Stomach (tissue), 9 donors: Measurements from ENCODE around the gene ASPG. TPM values are rescaled to one million over a fixed set of nuclear protein-coding genes. Genes with fewer than 3 reads are reported as not detected.

Source experiments
- DNase-seq, 2 donors: peaks; one replicate each; pipeline versions ENCODE4 v3.0.0 to v3.0.0-alpha.2; 2013 to 2019
- H3K27ac ChIP-seq, 5 donors: fragments of 200-600 bp in 4 of 5; sonication (generic) in 4 of 5; one replicate each; pipeline ENCODE4 v1.5.1; 2013 to 2019; ENCODE audit warnings: mild to moderate bottlenecking in 1 of 5, moderate library complexity in 1 of 5
- H3K27me3 ChIP-seq, 3 donors: fragments of 200-600 bp; sonication (generic); one replicate each; pipeline ENCODE4 v1.5.1; 2017 to 2019; ENCODE audit warnings: mixed run types in 1 of 3
- H3K36me3 ChIP-seq, 4 donors: fragments of 200-600 bp; sonication (generic); 1 replicate in 3 of 4; 2 replicates in 1 of 4; pipeline ENCODE4 v1.5.1; 2016 to 2019
- H3K4me1 ChIP-seq, 4 donors: fragments of 200-600 bp; sonication (generic); one replicate each; pipeline ENCODE4 v1.5.1; 2016 to 2019
- H3K4me3 ChIP-seq, 4 donors: fragments of 200-600 bp; sonication (generic) in 3 of 4; one replicate each; pipeline ENCODE4 v1.5.1; 2016 to 2019; ENCODE audit warnings: mild to moderate bottlenecking in 1 of 4
- H3K9me3 ChIP-seq, 4 donors: fragments of 200-600 bp; sonication (generic); one replicate each; pipeline ENCODE4 v1.5.1; 2016 to 2019
- EP300 ChIP-seq: sonication (generic); formaldehyde crosslinking; IDR thresholded peaks from one replicate; pipeline ENCODE4 v1.6.1; 2017; ENCODE audit warnings: antibody characterized with exemption
- POLR2A ChIP-seq, 4 donors: fragments of 450-650 bp; IDR thresholded peaks; one replicate each; pipeline ENCODE4 v1.6.1; 2016; ENCODE audit warnings: antibody characterized with exemption in 4 of 4, control low read depth in 2 of 4, mild to moderate bottlenecking in 1 of 4, moderate library complexity in 1 of 4
- POLR2AphosphoS5 ChIP-seq, 3 donors: sonication (generic); formaldehyde crosslinking; IDR thresholded peaks; one replicate each; pipeline ENCODE4 v1.6.1; 2016; ENCODE audit warnings: antibody characterized with exemption in 3 of 3
- WGBS, 5 donors: extraction: QIAGEN DNeasy Blood & Tissue Kit in 3 of 5; methylation state at CpG; one replicate each; pipeline versions ENCODE4 v1.1.5 to v1.1.7; 2013 to 2018; 5-methylcytosine and 5-hydroxymethylcytosine counted together
- intact Hi-C: fragments of 100-400 bp; cut with DNase I; formaldehyde crosslinking; loops from one replicate; pipeline ENCODE4 v1.15.1; 2023; ENCODE audit warnings: low total_unique reads
- polyA plus RNA-seq, 3 donors: library from polyadenylated mRNA; stranded (reverse); fragments of 200-250 nt; gene quantifications; one replicate each; pipeline ENCODE4 v1.2.3, GENCODE V29; 2013
- total RNA-seq, 5 donors: library from RNA; depleted of rRNA; stranded (reverse); fragments of >200 nt; gene quantifications; one replicate each; pipeline versions ENCODE4 v1.1.0 to v1.2.3, GENCODE V29; 2014 to 2016
- TF ChIP-seq, protein P1 (sequence below), 7 experiments: fragments of 450-650 bp in 4 of 7; fragments of 200-600 bp in 3 of 7; sonication (generic) in 3 of 7; IDR thresholded peaks; one replicate each; pipeline ENCODE4 v1.5.1; 2016 to 2019; ENCODE audit warnings: antibody characterized with exemption in 7 of 7, control low read depth in 2 of 7, mild to moderate bottlenecking in 1 of 7
- donor health status: healthy with polysubstance abuse.
- donor health status: Bipolar disorder and iron deficiency.
- donor health status: healthy.

ASPG gene
- total and polyA plus RNA-seq, 8 donors: 0.12 to 10.7 (median 4.4) TPM; not detected in 1

- Histone ChIP-seq H3K9me3 (no peaks in the 10 kb centered on the region), H3K27me3 (peaks cover 0 to 53% (median 26%) of the 10 kb centered on the region in 3 donors), H3K36me3 (no peaks in the 10 kb centered on the region), H3K27ac (no peak overlapping the region), H3K4me3 (no peak overlapping the region), H3K4me1 (peaks cover 15 to 31% (median 23%) of the 10 kb centered on the region in 4 donors)
- no peak for DNase-seq
- TF ChIP-seq POLR2AphosphoS5 (IDR thresholded peaks at IDR 0.05) (no peak), EP300 (no peak)
- TF ChIP-seq, protein P1, sequence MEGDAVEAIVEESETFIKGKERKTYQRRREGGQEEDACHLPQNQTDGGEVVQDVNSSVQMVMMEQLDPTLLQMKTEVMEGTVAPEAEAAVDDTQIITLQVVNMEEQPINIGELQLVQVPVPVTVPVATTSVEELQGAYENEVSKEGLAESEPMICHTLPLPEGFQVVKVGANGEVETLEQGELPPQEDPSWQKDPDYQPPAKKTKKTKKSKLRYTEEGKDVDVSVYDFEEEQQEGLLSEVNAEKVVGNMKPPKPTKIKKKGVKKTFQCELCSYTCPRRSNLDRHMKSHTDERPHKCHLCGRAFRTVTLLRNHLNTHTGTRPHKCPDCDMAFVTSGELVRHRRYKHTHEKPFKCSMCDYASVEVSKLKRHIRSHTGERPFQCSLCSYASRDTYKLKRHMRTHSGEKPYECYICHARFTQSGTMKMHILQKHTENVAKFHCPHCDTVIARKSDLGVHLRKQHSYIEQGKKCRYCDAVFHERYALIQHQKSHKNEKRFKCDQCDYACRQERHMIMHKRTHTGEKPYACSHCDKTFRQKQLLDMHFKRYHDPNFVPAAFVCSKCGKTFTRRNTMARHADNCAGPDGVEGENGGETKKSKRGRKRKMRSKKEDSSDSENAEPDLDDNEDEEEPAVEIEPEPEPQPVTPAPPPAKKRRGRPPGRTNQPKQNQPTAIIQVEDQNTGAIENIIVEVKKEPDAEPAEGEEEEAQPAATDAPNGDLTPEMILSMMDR (IDR thresholded peaks at IDR 0.05): no peak
- WGBS, 5 donors: 78 to 91% (median 80%) methylated on average over 8 to 11 of the region's 11 CpGs
- intact Hi-C loops: no loop called here
Observed at GRCh38 chr14:104142136-104142945, 56.8 kb downstream of the ASPG start.

DNA sequence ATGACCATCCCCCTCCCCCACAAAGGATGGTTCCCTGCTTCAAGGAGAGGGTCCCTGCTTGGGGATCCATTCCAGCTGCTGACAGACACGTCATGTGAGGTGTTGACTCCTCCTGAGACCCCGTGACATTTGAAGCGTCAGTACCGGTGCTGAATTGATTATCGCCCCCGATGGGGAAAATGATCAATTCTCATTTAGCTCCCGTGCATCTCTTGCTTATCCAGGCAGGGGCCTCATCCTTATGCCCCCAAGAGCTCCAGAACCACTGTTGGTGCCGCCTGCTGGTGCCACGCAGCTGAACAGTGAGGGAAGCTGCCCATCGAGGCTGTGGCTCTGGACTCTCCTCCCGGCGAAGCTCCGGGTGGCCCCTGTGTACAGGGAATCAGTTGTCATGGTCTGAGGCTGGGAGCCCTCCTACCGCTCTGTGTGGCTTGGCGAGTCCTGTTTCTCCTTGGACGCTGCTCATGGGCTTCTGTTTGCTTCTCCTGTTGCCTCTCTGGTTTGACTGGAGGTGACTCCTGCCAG is 57.5 kb downstream of the ASPG start:
- peaks cover 0 to 46% (median 19%) of the 10 kb centered on the region in 3 donors for H3K27me3 ChIP-seq
- no peak overlapping the region for H3K4me3 ChIP-seq
- DNase-seq: no peak
- 74 to 86% (median 80%) methylated on average over 16 of the region's 16 CpGs for WGBS, 5 donors
- peaks cover 10 to 25% (median 16%) of the 10 kb centered on the region in 4 donors for H3K4me1 ChIP-seq
- intact Hi-C loops: no loop called here
- peak overlapping the region in 1 of 5 donors; percentile 1 for H3K27ac ChIP-seq
- H3K9me3 ChIP-seq: no peaks in the 10 kb centered on the region
- H3K36me3 ChIP-seq: no peaks in the 10 kb centered on the region
- TF ChIP-seq POLR2AphosphoS5 (IDR thresholded peaks at IDR 0.05) (no peak), EP300 (no peak), POLR2A (IDR thresholded peaks at IDR 0.05) (no peak)
- TF ChIP-seq, protein P1 (IDR thresholded peaks at IDR 0.05): no peak

DNA sequence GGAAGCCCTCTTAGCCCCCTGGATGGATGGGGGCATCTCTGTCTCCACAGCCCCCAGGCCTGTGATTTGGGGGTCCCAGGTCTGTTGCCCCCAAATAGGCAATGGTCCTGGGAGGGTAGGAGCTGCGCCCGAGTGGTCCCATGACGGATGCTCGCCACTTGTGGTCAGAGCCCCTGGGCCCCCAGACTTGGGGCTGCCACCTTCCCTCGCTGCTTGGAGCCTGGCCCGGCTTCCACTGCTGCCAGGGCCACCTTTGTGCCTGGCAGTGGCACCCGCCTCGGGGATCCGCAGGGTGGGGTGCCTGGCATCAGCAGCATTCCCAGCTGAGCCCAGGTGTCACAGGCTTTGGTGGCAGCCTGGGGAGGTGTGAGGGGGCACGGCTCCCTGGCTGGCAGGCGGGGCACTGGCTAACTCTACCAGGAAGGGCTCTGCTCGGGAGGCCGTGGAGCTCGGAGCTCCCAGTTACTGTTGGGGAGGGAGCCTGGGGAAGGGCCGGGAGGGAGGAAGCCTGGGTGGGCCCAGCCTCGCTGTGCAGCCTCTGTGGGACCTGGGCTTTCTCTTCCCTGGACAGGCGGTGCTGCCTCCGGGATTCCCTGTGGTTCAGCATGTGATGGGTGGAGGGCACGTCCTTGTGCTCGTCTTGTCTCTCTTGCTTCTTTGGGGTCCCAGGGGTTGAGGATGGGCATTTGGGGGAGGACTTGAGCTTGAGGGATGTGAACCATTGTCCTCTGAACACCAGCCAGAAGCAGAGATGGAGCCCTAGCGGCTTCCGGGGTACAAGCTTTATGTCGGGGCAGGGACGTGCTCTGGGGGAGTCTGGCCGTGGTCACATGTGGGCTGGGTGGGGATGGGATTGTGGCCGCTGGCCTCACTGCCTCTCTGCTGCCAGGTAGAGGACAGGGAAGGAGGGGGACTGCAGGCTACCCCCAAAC is 58.3 kb downstream of the ASPG start:
- Histone ChIP-seq H3K9me3 (no peaks in the 10 kb centered on the region), H3K27me3 (peaks cover 0 to 39% (median 11%) of the 10 kb centered on the region in 3 donors), H3K36me3 (no peaks in the 10 kb centered on the region), H3K4me1 (peaks cover 2 to 17% (median 8%) of the 10 kb centered on the region in 4 donors), H3K27ac (peak overlapping the region in 1 of 5 donors; percentile 1), H3K4me3 (no peak overlapping the region)
- intact Hi-C loops: no loop called here
- TF ChIP-seq POLR2AphosphoS5 (IDR thresholded peaks at IDR 0.05): no peak
- DNase-seq: peak in 1 of 2 donors; percentile 38
- 58 to 85% (median 80%) methylated on average over 23 to 26 of the region's 26 CpGs for WGBS, 5 donors

DNA sequence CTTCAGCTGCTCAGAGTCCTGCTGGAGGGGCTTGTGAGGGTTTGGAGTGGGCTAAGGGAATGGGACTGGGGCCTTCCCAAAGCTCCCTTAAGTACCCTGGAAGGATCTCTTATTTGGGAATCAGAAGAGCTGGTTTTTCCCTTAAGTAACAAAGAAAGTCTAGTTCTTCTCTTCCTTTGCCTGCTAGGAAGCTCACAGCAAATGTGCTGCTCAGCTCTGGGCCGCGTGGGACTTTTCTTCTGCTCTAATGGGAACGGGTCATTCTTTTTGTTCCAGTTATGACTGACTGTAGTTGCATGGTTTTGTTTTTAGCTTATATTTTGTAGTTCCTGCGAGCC is 58.9 kb downstream of the ASPG start:
- no peak for DNase-seq
- WGBS, 5 donors: 82 to 89% (median 86%) methylated on average over 4 of the region's 4 CpGs
- H3K27ac ChIP-seq: no peak overlapping the region
- H3K4me3 ChIP-seq: no peak overlapping the region
- TF ChIP-seq POLR2A (IDR thresholded peaks at IDR 0.05) (no peak), POLR2AphosphoS5 (IDR thresholded peaks at IDR 0.05) (no peak), EP300 (no peak)
- TF ChIP-seq, protein P1 (IDR thresholded peaks at IDR 0.05): no peak
- H3K27me3 ChIP-seq: peaks cover 0 to 37% (median 5%) of the 10 kb centered on the region in 3 donors
- no peaks in the 10 kb centered on the region for H3K36me3 ChIP-seq
- intact Hi-C loops: no loop called here
- H3K4me1 ChIP-seq: peaks cover 0 to 11% (median 2%) of the 10 kb centered on the region in 4 donors
- H3K9me3 ChIP-seq: no peaks in the 10 kb centered on the region
